PC-3 (cell line): ENCODE data around the gene ADAMTS4.

Experiments used
- EZH2 ChIP-seq: fragments of 300-600 bp; sonication (generic); IDR thresholded peaks from one replicate; pipeline ENCODE4 v1.6.1; 2017; ENCODE audit warnings: antibody characterized with exemption, mild to moderate bottlenecking, low read length; ENCODE audit not compliant: unreplicated experiment
- EZH2phosphoT487 ChIP-seq: fragments of 300-600 bp; sonication (generic); IDR thresholded peaks from 2 replicates; pipeline ENCODE4 v1.6.1; 2018; ENCODE audit warnings: mild to moderate bottlenecking, antibody characterized with exemption, low read length, borderline replicate concordance
- TF ChIP-seq, protein P1 (sequence below): fragments of 300-600 bp; sonication (generic); conservative IDR thresholded peaks from 2 replicates; pipeline ENCODE4 v1.5.1; 2017; ENCODE audit warnings: antibody characterized with exemption, low read depth, mild to moderate bottlenecking, low read length

DNA sequence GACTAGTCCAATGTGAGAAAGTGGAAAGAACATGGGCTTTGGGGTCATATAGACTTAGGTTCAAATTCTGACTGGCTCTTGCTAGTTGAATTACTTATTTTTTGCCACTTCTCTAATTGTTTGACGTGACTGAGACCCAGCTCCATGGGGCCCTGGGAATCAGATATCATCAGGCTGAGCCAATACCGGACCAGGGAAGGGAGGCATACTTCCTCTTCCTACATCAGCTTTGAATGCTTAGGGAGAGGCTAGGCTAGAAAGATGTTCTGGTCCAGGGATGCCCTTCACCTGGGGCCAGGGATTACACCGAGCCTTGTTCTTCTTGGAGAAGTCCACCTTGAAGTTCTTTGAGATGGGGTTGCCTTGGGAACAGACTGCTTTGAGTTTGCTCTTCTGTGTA, 42.8 kb upstream of the ADAMTS4 start:
- TF ChIP-seq, protein P1, sequence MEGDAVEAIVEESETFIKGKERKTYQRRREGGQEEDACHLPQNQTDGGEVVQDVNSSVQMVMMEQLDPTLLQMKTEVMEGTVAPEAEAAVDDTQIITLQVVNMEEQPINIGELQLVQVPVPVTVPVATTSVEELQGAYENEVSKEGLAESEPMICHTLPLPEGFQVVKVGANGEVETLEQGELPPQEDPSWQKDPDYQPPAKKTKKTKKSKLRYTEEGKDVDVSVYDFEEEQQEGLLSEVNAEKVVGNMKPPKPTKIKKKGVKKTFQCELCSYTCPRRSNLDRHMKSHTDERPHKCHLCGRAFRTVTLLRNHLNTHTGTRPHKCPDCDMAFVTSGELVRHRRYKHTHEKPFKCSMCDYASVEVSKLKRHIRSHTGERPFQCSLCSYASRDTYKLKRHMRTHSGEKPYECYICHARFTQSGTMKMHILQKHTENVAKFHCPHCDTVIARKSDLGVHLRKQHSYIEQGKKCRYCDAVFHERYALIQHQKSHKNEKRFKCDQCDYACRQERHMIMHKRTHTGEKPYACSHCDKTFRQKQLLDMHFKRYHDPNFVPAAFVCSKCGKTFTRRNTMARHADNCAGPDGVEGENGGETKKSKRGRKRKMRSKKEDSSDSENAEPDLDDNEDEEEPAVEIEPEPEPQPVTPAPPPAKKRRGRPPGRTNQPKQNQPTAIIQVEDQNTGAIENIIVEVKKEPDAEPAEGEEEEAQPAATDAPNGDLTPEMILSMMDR, result no peak
- TF ChIP-seq EZH2 (no peak), EZH2phosphoT487 (no peak)
